HepG2 (cell line): Measurements from ENCODE around the gene KLF7. TPM values are rescaled to one million over a fixed set of nuclear protein-coding genes. Genes with fewer than 3 reads are reported as not detected.

Source experiments
- ATAC-seq: fragments of 200-7000 bp; cut with Tn5 transposase; 3 replicates; pipeline ENCODE4 v1.9.1; 2020; ENCODE audit warnings: mild to moderate bottlenecking, moderate library complexity
- BruUV-seq: library from RNA; stranded (reverse); fragments of 400-500 nt; replicated peaks from 2 replicates; lab custom pipeline; 2021; lab: Mats Ljungman, UMichigan
- CTCF ChIA-PET: fragments of 300-600 bp; formaldehyde crosslinking; extraction: SDS; loops from one replicate; lab custom pipeline; 2021; ENCODE audit warnings: low total read pairs, inconsistent platforms, low intra/inter-chr PET ratio; lab: Yijun Ruan, JAX
- POLR2A ChIA-PET: fragments of 350-600 bp; sonication (Branson Sonifier 250); formaldehyde crosslinking; loops from one replicate; lab custom pipeline; 2020; ENCODE audit warnings: antibody characterized with exemption, inconsistent platforms; lab: Yijun Ruan, JAX
- DNase-seq: peaks from one replicate; pipeline ENCODE4 v3.0.0-alpha.2; 2015; ENCODE audit warnings: low spot score
- FAIRE-seq: peaks from 3 replicates; lab custom pipeline; 2011; peaks lifted over from hg19 to GRCh38; lab: Jason Lieb, UNC
- H2AFZ ChIP-seq: one replicate; pipeline ENCODE4 v1.6.1; 2011; ENCODE audit warnings: low read length, inconsistent platforms
- H3K27ac ChIP-seq: fragments of 300-600 bp; 3 replicates; pipeline ENCODE4 v1.8.0; 2011; ENCODE audit warnings: mixed run types, mild to moderate bottlenecking, mixed read lengths, low read length, inconsistent platforms; ENCODE audit not compliant: insufficient read depth; ENCODE audit errors: extremely low read length
- H3K27me3 ChIP-seq, 2 experiments: fragments of 200-600 bp in 1 of 2; 2 replicates in 1 of 2; 3 replicates in 1 of 2; pipeline versions ENCODE4 v1.6.0 to v1.8.0; 2011; ENCODE audit warnings: low read length in 2 of 2, mild to moderate bottlenecking in 2 of 2, moderate library complexity in 2 of 2, inconsistent platforms in 1 of 2; ENCODE audit not compliant: insufficient read depth in 2 of 2, control insufficient read depth in 1 of 2
- H3K36me3 ChIP-seq, 2 experiments: fragments of 200-600 bp in 1 of 2; replicated peaks in 1 of 2; 2 replicates in 1 of 2; 3 replicates in 1 of 2; pipeline versions ENCODE4 v1.5.1 to v1.8.0; 2011; ENCODE audit warnings: low read length in 2 of 2, inconsistent platforms in 1 of 2; ENCODE audit not compliant: insufficient read depth in 2 of 2, control insufficient read depth in 1 of 2
- H3K4me1 ChIP-seq: 2 replicates; pipeline ENCODE4 v1.5.1; 2012; ENCODE audit warnings: low read length, inconsistent platforms; ENCODE audit not compliant: insufficient read depth
- H3K4me2 ChIP-seq: 2 replicates; pipeline ENCODE4 v1.6.0; 2011; ENCODE audit warnings: low read depth, low read length, inconsistent platforms
- H3K4me3 ChIP-seq, 3 experiments: fragments of 200-600 bp in 1 of 3; sonication (generic), shearing (Covaris generic) in 1 of 3; replicated peaks in 1 of 3; 2 replicates each; pipeline ENCODE4 v1.5.1; 2011 to 2016; ENCODE audit warnings: low read length in 3 of 3, inconsistent platforms in 2 of 3, low read depth in 2 of 3, mild to moderate bottlenecking in 2 of 3, control low read depth in 1 of 3, mixed read lengths in 1 of 3; ENCODE audit not compliant: insufficient read depth in 1 of 3
- H3K79me2 ChIP-seq: one replicate; pipeline ENCODE4 v1.6.1; 2011; ENCODE audit warnings: low read length, inconsistent platforms; ENCODE audit not compliant: insufficient read depth
- H3K9ac ChIP-seq: 2 replicates; pipeline ENCODE4 v1.6.0; 2011; ENCODE audit warnings: mild to moderate bottlenecking, low read depth, low read length, inconsistent platforms; ENCODE audit not compliant: insufficient read depth
- H3K9me3 ChIP-seq: 2 replicates; pipeline ENCODE4 v1.5.1; 2012; ENCODE audit warnings: mild to moderate bottlenecking, low read length
- H4K20me1 ChIP-seq: 2 replicates; pipeline ENCODE4 v1.6.0; 2011; ENCODE audit warnings: inconsistent platforms, mild to moderate bottlenecking, low read length, moderate library complexity; ENCODE audit not compliant: insufficient read depth
- HNRNPH1 ChIP-seq: fragments of 200-400 bp; formaldehyde crosslinking; optimal IDR thresholded peaks from 2 replicates; pipeline ENCODE3; 2017; ENCODE audit warnings: mild to moderate bottlenecking, low read depth, low read length
- IRX3 ChIP-seq: sonication (generic); formaldehyde crosslinking; IDR thresholded peaks from 2 replicates; pipeline ENCODE4 v1.8.1; 2023; ENCODE audit warnings: mild to moderate bottlenecking, low read depth, missing genetic modification reagents, borderline replicate concordance
- MIER3 ChIP-seq: IDR thresholded peaks from 2 replicates; pipeline ENCODE4 v1.6.1; 2016; ENCODE audit warnings: missing compliant biosample characterization, borderline replicate concordance
- PAF1 ChIP-seq: IDR thresholded peaks from 2 replicates; pipeline ENCODE4 v1.6.1; 2016; ENCODE audit warnings: missing genetic modification reagents, missing compliant biosample characterization
- PAX8 ChIP-seq: sonication (generic); formaldehyde crosslinking; IDR thresholded peaks from 2 replicates; pipeline ENCODE4 v1.8.0; 2022; ENCODE audit warnings: mild to moderate bottlenecking, missing genetic modification reagents, borderline replicate concordance
- PRPF4 ChIP-seq: fragments of 200-400 bp; formaldehyde crosslinking; IDR thresholded peaks from 2 replicates; pipeline ENCODE4 v1.6.1; 2016; ENCODE audit warnings: low read length, low read depth; ENCODE audit not compliant: poor library complexity, severe bottlenecking
- SNAPC5 ChIP-seq: sonication (generic); formaldehyde crosslinking; IDR thresholded peaks from 2 replicates; pipeline ENCODE4 v1.8.1; 2023; ENCODE audit warnings: mild to moderate bottlenecking, missing genetic modification reagents, borderline replicate concordance
- ZFP36L1 ChIP-seq: sonication (generic); formaldehyde crosslinking; IDR thresholded peaks from 2 replicates; pipeline ENCODE4 v1.8.0; 2022; ENCODE audit warnings: mild to moderate bottlenecking, missing genetic modification reagents, moderate library complexity
- ZNF264 ChIP-seq: sonication (generic); formaldehyde crosslinking; IDR thresholded peaks from 2 replicates; pipeline ENCODE4 v1.4.0; 2020; ENCODE audit warnings: missing genetic modification reagents
- ZNF562 ChIP-seq: sonication (generic); formaldehyde crosslinking; IDR thresholded peaks from 2 replicates; pipeline ENCODE4 v1.8.0; 2022; ENCODE audit warnings: missing genetic modification reagents, borderline replicate concordance
- WGBS: methylation state at CpG from one replicate; pipeline ENCODE4 v1.1.6; 2017; ENCODE audit warnings: low lambda C conversion rate; 5-methylcytosine and 5-hydroxymethylcytosine counted together
- in situ Hi-C: cut with HindIII; loops from 2 replicates; pipeline ENCODE4 v1.10.0; 2017; ENCODE audit warnings: low pct_unique_long_range_greater_than_20kb; ENCODE audit not compliant: extremely low pct_ligation_motif_present
- intact Hi-C: fragments of 100-400 bp; cut with micrococcal nuclease; formaldehyde crosslinking; loops from one replicate; pipeline ENCODE4 v1.10.0; 2022; ENCODE audit not compliant: unreplicated experiment
- polyA plus RNA-seq, 8 experiments: library from polyadenylated mRNA; depleted of rRNA in 3 of 8; stranded (reverse) in 7 of 8; unstranded in 1 of 8; fragments of >200 nt; fragmentation: Illumina TruSeq in 4 of 8; extraction: Trizol in 4 of 8; gene quantifications; 2 replicates each; pipeline versions ENCODE4 v1.2.1 to v1.2.3, GENCODE V29; 2011 to 2016; ENCODE audit warnings: low read depth in 4 of 8, missing spikeins in 1 of 8, mixed read lengths in 1 of 8; ENCODE audit not compliant: insufficient read depth in 1 of 8
- total RNA-seq, 5 experiments: library from RNA; depleted of rRNA; stranded (reverse); fragments of >200 nt; fragmentation: Illumina TruSeq; extraction: Trizol; gene quantifications; 2 replicates each; pipeline ENCODE4 v1.2.3, GENCODE V29; 2016; ENCODE audit warnings: low read depth in 1 of 5

The KLF7 gene
- total and polyA plus RNA-seq, 2 of the 13 experiments (the other 11 are each of a cell fraction or from before 2014, with no cell fraction given) = 2.6 to 5.4 TPM

GRCh38 chr2:207214446-207214845 is 48.7 kb upstream of the KLF7 start (continued):
- no peak for TF ChIP-seq ZFP36L1 (CRISPR knock-in tag)

GRCh38 chr2:207206011-207206410 is 40.3 kb upstream of the KLF7 start:
- intact Hi-C loops (no loop called here), in situ Hi-C loops (no loop called here)
- Histone ChIP-seq H3K4me3 (no peak overlapping the region), H3K27ac (no peak overlapping the region), H2AFZ (no peak overlapping the region), H3K4me2 (no peak overlapping the region), H4K20me1 (no peaks in the 10 kb centered on the region), H3K79me2 (no peaks in the 10 kb centered on the region), H3K4me1 (no peaks in the 10 kb centered on the region), H3K36me3 (no peaks in the 10 kb centered on the region), H3K9me3 (no peaks in the 10 kb centered on the region), H3K27me3 (no peaks in the 10 kb centered on the region), H3K9ac (no peak overlapping the region)
- ATAC-seq = no peak
- no TSS peak for BruUV-seq
- no peak for FAIRE-seq
- DNase-seq = no peak
- POLR2A ChIA-PET = no interaction called here
- CTCF ChIA-PET = no interaction called here
- 0% methylated on average over 3 of the region's 3 CpGs for WGBS
- no peak for TF ChIP-seq PAF1 (CRISPR knock-in tag)
- no peak for TF ChIP-seq PRPF4
- no peak for TF ChIP-seq MIER3 (CRISPR knock-in tag)
- no peak for TF ChIP-seq HNRNPH1
- no peak for TF ChIP-seq SNAPC5 (CRISPR knock-in tag)
- no peak for TF ChIP-seq PAX8 (CRISPR knock-in tag)
- TF ChIP-seq ZNF264 = no peak
- TF ChIP-seq ZNF562 (CRISPR knock-in tag) = no peak
- TF ChIP-seq IRX3 (CRISPR knock-in tag) = no peak
